GM12874 (cell line): ENCODE measurements around the gene DNAJC5.

Source experiments
- TF ChIP-seq, protein P1 (sequence below): IDR thresholded peaks from 2 replicates; pipeline ENCODE4 v1.5.1; 2011; ENCODE audit warnings: low read depth, mild to moderate bottlenecking, control low read depth, low read length, moderate library complexity; ENCODE audit not compliant: insufficient read depth

Gene DNAJC5

DNA sequence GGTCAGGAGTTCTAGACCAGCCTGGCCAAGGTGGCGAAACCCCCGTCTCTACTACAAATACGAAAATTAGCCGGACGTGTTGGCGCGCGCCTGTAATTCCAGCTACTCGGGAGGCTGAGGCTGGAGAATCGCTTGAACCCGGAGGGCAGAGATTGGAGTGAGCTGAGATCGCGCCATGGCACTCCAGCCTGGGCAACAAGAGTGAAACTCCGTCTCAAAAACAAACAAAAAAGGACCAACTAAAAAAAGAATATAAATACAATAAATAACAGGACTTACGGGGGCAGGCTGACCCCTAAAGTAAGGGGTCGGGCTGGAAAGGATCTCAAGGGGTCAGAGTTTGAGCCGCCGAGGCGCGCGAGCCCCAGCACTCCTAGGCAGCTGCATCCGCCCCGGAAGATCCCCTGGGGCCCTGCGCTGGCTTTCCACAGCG, 30.4 kb upstream of the DNAJC5 start:
- TF ChIP-seq, protein P1, sequence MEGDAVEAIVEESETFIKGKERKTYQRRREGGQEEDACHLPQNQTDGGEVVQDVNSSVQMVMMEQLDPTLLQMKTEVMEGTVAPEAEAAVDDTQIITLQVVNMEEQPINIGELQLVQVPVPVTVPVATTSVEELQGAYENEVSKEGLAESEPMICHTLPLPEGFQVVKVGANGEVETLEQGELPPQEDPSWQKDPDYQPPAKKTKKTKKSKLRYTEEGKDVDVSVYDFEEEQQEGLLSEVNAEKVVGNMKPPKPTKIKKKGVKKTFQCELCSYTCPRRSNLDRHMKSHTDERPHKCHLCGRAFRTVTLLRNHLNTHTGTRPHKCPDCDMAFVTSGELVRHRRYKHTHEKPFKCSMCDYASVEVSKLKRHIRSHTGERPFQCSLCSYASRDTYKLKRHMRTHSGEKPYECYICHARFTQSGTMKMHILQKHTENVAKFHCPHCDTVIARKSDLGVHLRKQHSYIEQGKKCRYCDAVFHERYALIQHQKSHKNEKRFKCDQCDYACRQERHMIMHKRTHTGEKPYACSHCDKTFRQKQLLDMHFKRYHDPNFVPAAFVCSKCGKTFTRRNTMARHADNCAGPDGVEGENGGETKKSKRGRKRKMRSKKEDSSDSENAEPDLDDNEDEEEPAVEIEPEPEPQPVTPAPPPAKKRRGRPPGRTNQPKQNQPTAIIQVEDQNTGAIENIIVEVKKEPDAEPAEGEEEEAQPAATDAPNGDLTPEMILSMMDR = no peak

DNA sequence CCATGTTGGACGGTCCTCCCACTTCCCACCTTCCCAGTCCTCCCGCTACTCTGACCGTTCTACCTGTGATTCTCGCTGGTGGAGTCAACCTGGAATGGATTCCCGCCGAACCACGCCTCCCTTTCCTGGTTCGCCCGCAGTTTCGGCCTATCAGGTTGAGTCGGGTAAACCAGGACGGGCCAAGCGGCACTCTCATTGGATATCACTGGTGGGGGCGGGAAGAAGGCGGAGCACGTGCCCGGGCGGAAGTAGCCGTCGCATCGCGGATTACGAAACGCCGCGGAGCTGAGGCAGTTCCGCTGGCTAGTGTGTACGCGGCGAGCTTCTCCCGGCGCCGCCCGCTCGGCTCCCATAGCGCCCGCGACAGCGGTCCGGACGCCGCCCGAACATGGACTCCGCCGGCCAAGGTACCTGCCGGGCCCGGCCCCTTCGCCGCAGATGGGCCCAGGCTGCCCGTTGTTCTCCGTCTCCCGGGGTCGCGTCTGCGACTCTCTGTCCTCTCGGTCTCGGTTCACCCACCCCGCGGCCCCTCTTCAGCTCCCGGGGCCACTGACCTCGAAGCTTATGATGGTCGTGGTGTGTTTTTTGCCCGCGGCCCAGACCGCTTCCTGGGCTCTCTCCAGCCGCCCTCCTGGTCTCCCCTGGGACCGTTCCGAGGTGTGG, 29.8 kb upstream of the DNAJC5 start, which contains the start of gene TPD52L2:
TSS of gene TPD52L2 (plus strand) at position 293 of the 663 bp plus-strand sequence. CDS start at position 389, 96 bp downstream.
- TF ChIP-seq, protein P1 = no peak

DNA sequence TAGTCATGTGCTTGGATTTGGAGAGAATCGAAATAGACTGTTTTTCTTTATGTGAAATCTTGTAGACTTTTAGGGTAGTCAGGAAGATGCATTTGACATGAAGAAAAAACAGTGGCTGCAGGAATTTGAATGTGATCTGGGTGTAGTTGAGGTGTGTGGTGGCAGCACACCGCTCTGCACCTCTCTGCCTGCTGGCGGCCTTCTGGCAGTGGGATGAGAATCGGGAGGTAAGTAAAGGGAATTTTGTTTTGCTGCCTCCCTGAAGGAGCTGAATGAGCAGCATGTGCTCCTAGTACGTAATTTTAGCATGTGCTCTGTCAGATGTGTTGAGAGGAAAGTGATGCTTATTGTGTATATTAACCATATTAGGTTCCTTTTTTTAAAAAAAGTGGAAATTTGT, 26.7 kb upstream of the DNAJC5 start:
- TF ChIP-seq, protein P1 = no peak

DNA sequence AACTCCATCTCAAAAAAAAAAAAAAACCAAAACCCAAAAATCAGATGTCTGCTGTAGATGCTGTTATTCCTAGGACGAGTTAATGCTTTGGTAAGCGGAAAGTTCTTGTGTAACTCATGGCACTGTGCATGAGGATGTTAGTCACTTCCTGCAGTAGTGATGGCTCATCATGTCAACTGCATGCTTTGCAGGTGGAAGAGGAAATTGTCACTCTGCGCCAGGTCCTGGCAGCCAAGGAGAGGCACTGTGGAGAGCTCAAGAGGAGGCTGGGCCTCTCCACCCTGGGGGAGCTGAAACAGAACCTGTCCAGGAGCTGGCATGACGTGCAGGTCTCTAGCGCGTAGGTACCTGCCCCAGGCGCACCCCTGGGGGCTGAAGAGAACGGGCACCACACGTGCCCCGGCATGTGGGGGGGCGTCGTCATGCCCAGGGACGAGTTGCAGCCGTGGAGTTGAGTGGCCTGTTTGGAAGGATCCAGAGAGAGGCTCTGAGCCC, 21.4 kb upstream of the DNAJC5 start:
- TF ChIP-seq, protein P1 = no peak

DNA sequence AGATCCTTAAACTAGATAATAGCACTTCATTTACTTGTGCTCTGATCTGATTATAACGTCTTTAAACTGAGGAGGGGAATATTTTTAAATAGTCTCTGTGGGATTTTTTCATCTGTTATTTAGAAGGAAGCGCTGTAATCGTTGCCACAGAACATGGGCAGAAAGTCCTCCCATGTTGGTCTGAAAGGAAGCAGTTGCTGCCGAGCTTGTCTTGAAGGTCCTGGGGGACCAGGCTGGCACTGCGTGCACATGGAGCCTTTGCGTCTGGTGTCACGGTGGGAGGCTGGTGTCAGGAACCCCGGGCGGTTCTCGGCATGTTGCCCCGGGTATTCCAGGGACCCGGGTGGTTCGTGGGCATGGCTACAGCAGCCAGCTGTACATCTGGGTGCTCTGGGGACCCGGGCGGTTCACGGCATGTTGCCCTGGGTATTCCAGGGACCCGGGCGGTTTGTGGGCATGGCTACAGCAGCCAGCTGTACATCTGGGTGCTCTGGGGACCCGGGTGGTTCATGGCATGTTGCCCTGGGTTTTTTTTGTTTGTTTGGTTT, 18.4 kb upstream of the DNAJC5 start:
- TF ChIP-seq, protein P1 = no peak

DNA sequence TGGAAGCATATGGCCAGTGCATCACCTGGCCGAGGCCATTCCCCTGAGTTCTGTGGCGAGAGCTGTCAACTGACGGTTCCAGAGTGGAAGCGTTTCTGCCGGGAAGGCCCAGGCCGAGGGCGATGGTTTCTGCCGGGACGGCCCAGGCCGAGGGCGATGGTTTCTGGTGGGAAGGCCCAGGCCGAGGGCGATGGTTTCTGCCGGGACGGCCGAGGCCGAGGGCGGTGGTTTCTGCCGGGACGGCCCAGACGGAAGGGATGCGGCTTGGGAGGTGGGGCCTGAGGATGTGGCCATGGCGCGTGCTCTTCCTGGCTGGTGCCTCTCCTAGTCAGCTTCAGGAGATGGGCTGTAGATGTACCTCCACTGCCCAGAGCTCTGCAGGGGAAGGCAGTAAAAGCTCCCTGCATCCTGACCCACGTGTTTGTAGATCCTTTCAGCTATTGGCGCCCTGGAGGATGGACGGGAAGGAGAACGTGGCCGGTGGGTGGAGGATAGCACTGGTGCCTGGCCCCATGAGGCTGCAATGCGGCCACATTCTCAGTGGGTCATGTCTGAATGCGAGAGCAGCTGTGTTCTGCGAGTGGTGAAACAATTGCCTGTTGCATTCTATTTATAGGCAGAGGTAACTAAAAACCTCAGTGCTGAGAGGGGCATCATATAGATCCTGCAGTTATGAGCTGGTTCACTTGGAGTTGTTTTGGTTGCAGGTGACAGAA, 17.0 kb upstream of the DNAJC5 start:
- TF ChIP-seq, protein P1 = no peak
